ENCODE results near the gene FAM50A. TPM values are rescaled to one million over a fixed set of nuclear protein-coding genes. Genes with fewer than 3 reads are reported as not detected.
"Not testable (repeated sequence)": the region's sequence is repeated elsewhere in the genome, so short reads cannot be mapped to it uniquely, and the experiment has no call there.

The FAM50A gene
- total RNA-seq, 1 experiment from 2014 or later = 75.9 TPM

GRCh38 chrX:154490414-154491083, 46.6 kb downstream of the FAM50A start, which contains the start of gene SLC10A3:
Gene SLC10A3 (minus strand): TSS chrX:154490629. CDS start chrX:154488940, 1,689 bp downstream.
- peak; percentile 94 to 95 for DNase-seq
- no peaks in the 10 kb centered on the region for H3K9me3 ChIP-seq
- TF ChIP-seq, protein P1, sequence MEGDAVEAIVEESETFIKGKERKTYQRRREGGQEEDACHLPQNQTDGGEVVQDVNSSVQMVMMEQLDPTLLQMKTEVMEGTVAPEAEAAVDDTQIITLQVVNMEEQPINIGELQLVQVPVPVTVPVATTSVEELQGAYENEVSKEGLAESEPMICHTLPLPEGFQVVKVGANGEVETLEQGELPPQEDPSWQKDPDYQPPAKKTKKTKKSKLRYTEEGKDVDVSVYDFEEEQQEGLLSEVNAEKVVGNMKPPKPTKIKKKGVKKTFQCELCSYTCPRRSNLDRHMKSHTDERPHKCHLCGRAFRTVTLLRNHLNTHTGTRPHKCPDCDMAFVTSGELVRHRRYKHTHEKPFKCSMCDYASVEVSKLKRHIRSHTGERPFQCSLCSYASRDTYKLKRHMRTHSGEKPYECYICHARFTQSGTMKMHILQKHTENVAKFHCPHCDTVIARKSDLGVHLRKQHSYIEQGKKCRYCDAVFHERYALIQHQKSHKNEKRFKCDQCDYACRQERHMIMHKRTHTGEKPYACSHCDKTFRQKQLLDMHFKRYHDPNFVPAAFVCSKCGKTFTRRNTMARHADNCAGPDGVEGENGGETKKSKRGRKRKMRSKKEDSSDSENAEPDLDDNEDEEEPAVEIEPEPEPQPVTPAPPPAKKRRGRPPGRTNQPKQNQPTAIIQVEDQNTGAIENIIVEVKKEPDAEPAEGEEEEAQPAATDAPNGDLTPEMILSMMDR (IDR thresholded peaks at IDR 0.05; ENCODE audit: insufficient read depth in 1 of 2, low read depth in 1 of 2, low read length in 1 of 2, severe bottlenecking in 1 of 2, unreplicated experiment in 1 of 2) = peak in 1 of 2 experiments; percentile 15
- peaks cover 4% of the 10 kb centered on the region; the same call in 1 of the 2 replicates for H3K4me1 ChIP-seq
- no peaks in the 10 kb centered on the region for H3K36me3 ChIP-seq (ENCODE audit: control insufficient read depth, insufficient read depth, low read length)
- H3K4me3 Mint-ChIP-seq (ENCODE audit: unreplicated experiment) = peak within 1 kb of the TSS; percentile 73
- no peaks in the 10 kb centered on the region for H3K27me3 Mint-ChIP-seq (ENCODE audit: insufficient read depth, unreplicated experiment)
- intact Hi-C loops (cut with micrococcal nuclease; ENCODE audit: unreplicated experiment) = loop anchor here (1.0 to 2.0 kb wide), 2 partner anchors 26 to 44 kb away; partner anchors contain the start of gene FAM3A
- peak within 1 kb of the TSS; percentile 92 for H3K27ac Mint-ChIP-seq (ENCODE audit: unreplicated experiment)
- no peaks in the 10 kb centered on the region for H3K9me3 Mint-ChIP-seq (ENCODE audit: unreplicated experiment)
- H3K4me1 Mint-ChIP-seq (ENCODE audit: low read depth, unreplicated experiment) = peaks cover 6% of the 10 kb centered on the region
- no peaks in the 10 kb centered on the region for H3K27me3 ChIP-seq (replicated peaks; ENCODE audit: control insufficient read depth, insufficient read depth, low read length)
- ChIA-PET POLR2A (interaction anchor here (0.5 to 1.9 kb wide), 16 partner anchors 9 to 315 kb away, joined by 3 to 16 read pairs (median 4); partner anchors contain the start of genes EMD, FAM3A, FAM50A and IKBKG), CTCF (interaction anchor here (0.7 to 1.7 kb wide), 6 partner anchors 12 to 117 kb away, joined by 3 to 7 read pairs (median 4); partner anchors contain the start of genes DNASE1L1, FAM3A and LAGE3)
- no TSS peak for BruUV-seq (replicated peaks)
- peak within 1 kb of the TSS; percentile 57 for H3K4me3 ChIP-seq (ENCODE audit: low read depth, low read length)
- H3K36me3 Mint-ChIP-seq (ENCODE audit: insufficient read depth, unreplicated experiment) = peaks cover 5% of the 10 kb centered on the region

- Histone ChIP-seq H3K27me3 (replicated peaks; ENCODE audit: control insufficient read depth, insufficient read depth, low read length) (no peaks in the 10 kb centered on the region), H3K36me3 (ENCODE audit: control insufficient read depth, insufficient read depth, low read length) (no peaks in the 10 kb centered on the region), H3K9me3 (no peaks in the 10 kb centered on the region), H3K4me3 (ENCODE audit: low read depth, low read length) (no peak overlapping the region), H3K4me1 (no peaks in the 10 kb centered on the region)
- intact Hi-C loops (cut with micrococcal nuclease; ENCODE audit: unreplicated experiment) = no loop called here
- Mint-ChIP-seq H3K27me3 (ENCODE audit: insufficient read depth, unreplicated experiment) (no peaks in the 10 kb centered on the region), H3K27ac (ENCODE audit: unreplicated experiment) (no peak overlapping the region), H3K4me1 (ENCODE audit: low read depth, unreplicated experiment) (peaks cover 6% of the 10 kb centered on the region), H3K9me3 (ENCODE audit: unreplicated experiment) (no peaks in the 10 kb centered on the region), H3K36me3 (ENCODE audit: insufficient read depth, unreplicated experiment) (peaks cover 2% of the 10 kb centered on the region), H3K4me3 (ENCODE audit: unreplicated experiment) (no peak overlapping the region)
- no TSS peak for BruUV-seq (replicated peaks)
- CTCF ChIA-PET = no interaction called here
- no peak for DNase-seq
- TF ChIP-seq, protein P1 (IDR thresholded peaks at IDR 0.05; ENCODE audit: insufficient read depth in 1 of 2, low read depth in 1 of 2, low read length in 1 of 2, severe bottlenecking in 1 of 2, unreplicated experiment in 1 of 2) = no peak
- POLR2A ChIA-PET = no interaction called here
These were observed 50.8 kb downstream of the FAM50A start for GRCh38 chrX:154494715-154495114.

DNA sequence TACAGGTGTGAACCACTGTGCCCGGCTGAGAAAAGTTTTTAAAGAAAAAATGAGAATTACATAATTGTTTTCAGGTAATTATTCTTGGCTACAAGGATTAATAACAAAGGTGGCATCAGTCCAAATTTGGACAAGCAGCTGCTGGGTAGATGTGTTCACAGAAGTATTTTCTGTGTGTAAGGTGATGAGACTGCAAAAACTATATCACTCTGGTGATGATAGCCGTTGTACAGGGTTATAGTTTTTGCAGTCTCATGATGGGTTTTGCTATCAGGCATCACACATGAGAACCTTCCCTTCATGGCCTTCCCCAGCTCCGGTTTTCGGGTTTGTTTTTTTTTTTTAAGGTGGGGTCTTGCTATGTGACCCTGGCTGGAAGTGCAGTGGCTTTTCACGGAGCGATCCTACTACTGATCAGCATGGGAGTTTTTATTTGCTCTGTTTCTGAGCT, 51.6 kb downstream of the FAM50A start:
- no peaks in the 10 kb centered on the region for H3K36me3 Mint-ChIP-seq (ENCODE audit: insufficient read depth, unreplicated experiment)
- H3K4me1 Mint-ChIP-seq (ENCODE audit: low read depth, unreplicated experiment) = peaks cover 6% of the 10 kb centered on the region
- POLR2A ChIA-PET = no interaction called here
- H3K27me3 ChIP-seq (replicated peaks; ENCODE audit: control insufficient read depth, insufficient read depth, low read length) = no peaks in the 10 kb centered on the region
- no peaks in the 10 kb centered on the region for H3K9me3 ChIP-seq
- H3K27me3 Mint-ChIP-seq (ENCODE audit: insufficient read depth, unreplicated experiment) = no peaks in the 10 kb centered on the region
- no peak overlapping the region for H3K4me3 Mint-ChIP-seq (ENCODE audit: unreplicated experiment)
- H3K4me3 ChIP-seq (ENCODE audit: low read depth, low read length) = no peak overlapping the region
- no TSS peak for BruUV-seq (replicated peaks)
- no peaks in the 10 kb centered on the region for H3K36me3 ChIP-seq (ENCODE audit: control insufficient read depth, insufficient read depth, low read length)
- CTCF ChIA-PET = no interaction called here
- intact Hi-C loops (cut with micrococcal nuclease; ENCODE audit: unreplicated experiment) = no loop called here
- TF ChIP-seq, protein P1 (IDR thresholded peaks at IDR 0.05; ENCODE audit: insufficient read depth in 1 of 2, low read depth in 1 of 2, low read length in 1 of 2, severe bottlenecking in 1 of 2, unreplicated experiment in 1 of 2) = no peak
- DNase-seq = no peak
- H3K27ac Mint-ChIP-seq (ENCODE audit: unreplicated experiment) = no peak overlapping the region
- H3K9me3 Mint-ChIP-seq (ENCODE audit: unreplicated experiment) = no peaks in the 10 kb centered on the region
- no peaks in the 10 kb centered on the region for H3K4me1 ChIP-seq

- CTCF ChIA-PET = interaction anchor here (0.7 kb wide), 1 partner anchor 1291 kb away, joined by 3 read pairs; no protein-coding TSS in a partner anchor
- H3K27me3 Mint-ChIP-seq (ENCODE audit: insufficient read depth, unreplicated experiment); H3K4me1 ChIP-seq; DNase-seq; H3K9me3 Mint-ChIP-seq (ENCODE audit: unreplicated experiment); H3K4me1 Mint-ChIP-seq (ENCODE audit: low read depth, unreplicated experiment); intact Hi-C loops (cut with micrococcal nuclease; ENCODE audit: unreplicated experiment); H3K27me3 ChIP-seq (replicated peaks; ENCODE audit: control insufficient read depth, insufficient read depth, low read length); H3K27ac Mint-ChIP-seq (ENCODE audit: unreplicated experiment); BruUV-seq (replicated peaks); H3K9me3 ChIP-seq; H3K36me3 ChIP-seq (ENCODE audit: control insufficient read depth, insufficient read depth, low read length); H3K4me3 ChIP-seq (ENCODE audit: low read depth, low read length); POLR2A ChIA-PET; H3K4me3 Mint-ChIP-seq (ENCODE audit: unreplicated experiment); H3K36me3 Mint-ChIP-seq (ENCODE audit: insufficient read depth, unreplicated experiment): not testable (repeated sequence)
These were observed 52.7 kb downstream of the FAM50A start for GRCh38 chrX:154496591-154497137.

Measured in Caco-2 (cell line).